Measurements from ENCODE around the gene SDK1.

The SDK1 gene

GRCh38 chr7:3866277-3866676 is 565.2 kb downstream of the SDK1 start:
- H3K4me3 ChIP-seq (ENCODE audit: low read depth, low read length): no peak overlapping the region
- TF ChIP-seq MYC (IDR thresholded peaks at IDR 0.05; ENCODE audit: low read depth, low read length): no peak
- TF ChIP-seq, protein P1, sequence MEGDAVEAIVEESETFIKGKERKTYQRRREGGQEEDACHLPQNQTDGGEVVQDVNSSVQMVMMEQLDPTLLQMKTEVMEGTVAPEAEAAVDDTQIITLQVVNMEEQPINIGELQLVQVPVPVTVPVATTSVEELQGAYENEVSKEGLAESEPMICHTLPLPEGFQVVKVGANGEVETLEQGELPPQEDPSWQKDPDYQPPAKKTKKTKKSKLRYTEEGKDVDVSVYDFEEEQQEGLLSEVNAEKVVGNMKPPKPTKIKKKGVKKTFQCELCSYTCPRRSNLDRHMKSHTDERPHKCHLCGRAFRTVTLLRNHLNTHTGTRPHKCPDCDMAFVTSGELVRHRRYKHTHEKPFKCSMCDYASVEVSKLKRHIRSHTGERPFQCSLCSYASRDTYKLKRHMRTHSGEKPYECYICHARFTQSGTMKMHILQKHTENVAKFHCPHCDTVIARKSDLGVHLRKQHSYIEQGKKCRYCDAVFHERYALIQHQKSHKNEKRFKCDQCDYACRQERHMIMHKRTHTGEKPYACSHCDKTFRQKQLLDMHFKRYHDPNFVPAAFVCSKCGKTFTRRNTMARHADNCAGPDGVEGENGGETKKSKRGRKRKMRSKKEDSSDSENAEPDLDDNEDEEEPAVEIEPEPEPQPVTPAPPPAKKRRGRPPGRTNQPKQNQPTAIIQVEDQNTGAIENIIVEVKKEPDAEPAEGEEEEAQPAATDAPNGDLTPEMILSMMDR (IDR thresholded peaks at IDR 0.05; ENCODE audit: low read depth, low read length): no peak
- DNase-seq (ENCODE audit: low read depth): no peak

- TF ChIP-seq, protein P2, sequence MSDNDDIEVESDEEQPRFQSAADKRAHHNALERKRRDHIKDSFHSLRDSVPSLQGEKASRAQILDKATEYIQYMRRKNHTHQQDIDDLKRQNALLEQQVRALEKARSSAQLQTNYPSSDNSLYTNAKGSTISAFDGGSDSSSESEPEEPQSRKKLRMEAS (IDR thresholded peaks at IDR 0.05; ENCODE audit: low read depth, low read length): no peak
- TF ChIP-seq POLR2A (IDR thresholded peaks at IDR 0.05; ENCODE audit: extremely low read depth, insufficient read length) (no peak), MYC (IDR thresholded peaks at IDR 0.05; ENCODE audit: low read depth, low read length) (no peak)
- TF ChIP-seq, protein P1 (IDR thresholded peaks at IDR 0.05; ENCODE audit: low read depth, low read length): no peak
- no peak for DNase-seq (ENCODE audit: low read depth)
- no peak overlapping the region for H3K4me3 ChIP-seq (ENCODE audit: low read depth, low read length)
Measured at GRCh38 chr7:3867863-3868262, 566.8 kb downstream of the SDK1 start.

DNA sequence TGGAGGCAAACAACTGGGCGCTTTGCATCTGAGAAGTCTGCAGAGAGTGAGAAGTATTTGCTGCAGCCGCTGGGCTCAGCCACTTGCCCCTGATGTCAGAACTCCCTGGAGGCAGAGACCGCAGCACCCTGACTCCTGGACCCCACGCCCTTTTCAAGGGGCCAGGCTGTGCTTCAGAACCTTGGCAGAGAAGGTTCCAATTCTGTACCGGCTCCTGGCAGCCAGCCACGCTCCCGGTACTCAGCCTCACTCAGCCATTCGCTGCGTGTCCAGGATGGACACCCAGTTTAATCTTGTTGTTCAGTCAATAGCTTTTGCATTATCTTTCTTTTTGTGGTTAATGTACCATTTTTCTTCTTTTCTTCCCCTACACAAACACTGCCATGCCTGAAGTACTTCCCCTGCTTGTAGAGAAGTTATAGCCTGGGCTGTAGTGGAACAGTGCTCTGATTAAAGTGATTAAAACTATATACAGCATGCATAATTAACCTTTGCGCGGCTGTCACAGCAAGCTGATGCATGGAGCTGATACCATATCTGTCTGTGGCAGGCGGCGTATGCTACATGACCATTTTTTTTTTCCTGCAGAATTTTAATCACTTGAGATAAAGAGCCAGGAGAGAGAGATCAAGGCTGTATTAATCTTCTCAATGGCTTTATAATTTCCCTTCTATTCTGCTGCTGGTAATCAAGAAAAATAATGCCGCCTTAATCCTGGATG is 578.5 kb downstream of the SDK1 start:
- no peak for DNase-seq (ENCODE audit: low read depth)
- TF ChIP-seq, protein P1 (IDR thresholded peaks at IDR 0.05; ENCODE audit: low read depth, low read length): no peak
- no peak overlapping the region for H3K4me3 ChIP-seq (ENCODE audit: low read depth, low read length)

DNA sequence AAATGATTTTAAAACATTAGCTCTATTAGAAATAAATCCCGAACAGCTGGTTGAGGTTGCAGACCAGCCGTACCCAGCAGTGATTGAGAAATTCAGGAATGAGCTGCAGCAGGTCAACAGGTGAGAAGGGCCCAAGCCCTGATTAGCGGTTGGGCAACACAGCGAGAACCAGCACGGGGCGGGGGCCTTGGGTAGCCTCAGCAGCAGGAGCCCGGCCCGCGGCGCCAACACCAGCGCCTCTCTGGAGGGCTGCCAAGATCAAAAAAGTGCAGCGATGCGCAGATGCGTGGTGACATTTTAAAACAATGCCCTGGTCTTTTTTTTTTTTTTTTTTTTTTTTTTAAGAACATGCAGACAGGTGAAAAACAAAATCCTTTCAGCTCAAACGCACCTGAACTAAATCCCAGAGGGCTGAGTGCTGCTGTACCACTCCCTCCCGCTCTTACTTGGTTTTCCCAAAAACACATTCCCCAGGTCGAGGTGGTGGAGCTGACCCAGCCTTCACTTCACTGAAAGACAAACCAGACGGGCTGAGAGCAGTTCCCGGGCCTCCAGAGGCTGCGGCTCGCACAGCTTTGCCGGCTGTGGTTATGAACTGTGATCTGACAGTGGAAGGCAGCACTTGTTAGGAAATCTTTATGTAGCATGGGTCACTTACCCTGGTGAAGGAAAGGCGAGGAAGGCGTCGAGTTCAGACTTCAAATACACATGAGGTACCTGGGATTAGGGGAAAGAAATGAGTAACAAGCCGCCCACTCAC is 579.4 kb downstream of the SDK1 start:
- TF ChIP-seq, protein P1 (IDR thresholded peaks at IDR 0.05; ENCODE audit: low read depth, low read length): no peak
- TF ChIP-seq, protein P2 (IDR thresholded peaks at IDR 0.05; ENCODE audit: low read depth, low read length): no peak
- TF ChIP-seq MYC (IDR thresholded peaks at IDR 0.05; ENCODE audit: low read depth, low read length) (no peak), POLR2A (IDR thresholded peaks at IDR 0.05; ENCODE audit: extremely low read depth, insufficient read length) (no peak)
- H3K4me3 ChIP-seq (ENCODE audit: low read depth, low read length): no peak overlapping the region
- DNase-seq (ENCODE audit: low read depth): no peak

DNA sequence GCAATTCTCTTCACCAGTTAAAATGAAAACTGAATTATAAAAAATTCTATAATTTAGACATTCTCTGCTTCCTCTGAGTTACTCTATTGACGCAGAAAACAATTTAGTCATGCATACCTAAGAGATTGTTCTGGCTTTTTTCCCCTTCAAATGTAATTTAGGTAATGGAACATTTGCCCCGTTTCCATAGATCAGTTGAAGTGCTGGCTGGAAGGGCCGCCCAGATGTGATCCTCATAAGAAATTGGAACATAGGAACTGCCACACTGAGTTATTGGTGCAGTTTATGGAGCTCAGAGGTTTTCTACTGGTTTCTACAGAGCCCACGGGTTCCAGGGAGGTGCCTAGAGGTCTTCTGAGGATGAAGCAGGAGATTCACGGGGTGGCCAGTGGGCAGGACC is 581.7 kb downstream of the SDK1 start:
- no peak overlapping the region for H3K4me3 ChIP-seq (ENCODE audit: low read depth, low read length)
- DNase-seq (ENCODE audit: low read depth): no peak
- TF ChIP-seq, protein P2 (IDR thresholded peaks at IDR 0.05; ENCODE audit: low read depth, low read length): no peak
- TF ChIP-seq MYC (IDR thresholded peaks at IDR 0.05; ENCODE audit: low read depth, low read length) (no peak), POLR2A (IDR thresholded peaks at IDR 0.05; ENCODE audit: extremely low read depth, insufficient read length) (no peak)
- TF ChIP-seq, protein P1 (IDR thresholded peaks at IDR 0.05; ENCODE audit: low read depth, low read length): no peak

Measured in NB4 (cell line).